GM21447 (cell line): Measurements from ENCODE around the gene POLDIP2.
A peak's percentile ranks its signal among the peaks of the same experiment; 100 is the strongest.

Source experiments
- ATAC-seq: cut with Tn5 transposase; IDR thresholded peaks from one replicate; pipeline ENCODE4 v1.9.1; 2021; ENCODE audit not compliant: unreplicated experiment

Gene POLDIP2

DNA sequence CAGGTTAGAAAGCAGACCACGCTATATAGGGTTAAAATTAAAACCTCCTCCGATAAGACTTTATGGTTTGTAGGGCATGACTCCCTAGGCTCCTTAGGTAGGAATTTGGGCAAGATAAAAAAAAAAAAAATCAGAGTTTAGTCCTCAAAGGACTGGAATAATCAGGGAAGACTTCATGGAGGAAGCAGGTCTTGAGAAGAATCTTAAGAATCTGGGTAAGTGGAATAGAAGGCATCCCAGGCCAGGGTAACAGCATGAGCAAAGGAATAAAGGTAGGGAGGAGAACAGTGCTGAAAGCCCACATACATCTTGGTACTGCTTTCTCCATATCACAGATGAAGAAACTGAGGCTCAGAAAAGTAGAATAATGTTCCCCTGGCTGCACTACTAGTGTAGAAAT lies 33.2 kb upstream of the POLDIP2 start:
- ATAC-seq: no peak

DNA sequence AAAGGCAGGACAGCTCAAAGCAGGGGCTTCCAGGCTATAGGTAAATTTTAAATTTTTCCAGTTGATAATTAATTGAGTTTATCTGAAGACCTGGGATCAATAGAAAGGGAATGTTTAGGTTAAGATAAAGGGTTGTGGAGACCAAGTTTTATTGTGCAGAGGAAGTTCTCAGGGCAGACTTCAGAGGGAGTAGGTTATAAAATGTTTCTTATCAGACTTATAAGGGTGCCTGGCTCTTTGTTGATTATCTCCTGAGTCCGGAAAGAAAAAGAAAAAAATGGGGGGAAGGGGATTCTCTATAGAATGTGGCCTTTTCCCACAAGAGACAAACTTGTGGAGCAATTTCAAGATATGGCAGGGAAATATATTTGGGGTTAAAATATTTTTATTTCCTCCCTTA lies 32.8 kb upstream of the POLDIP2 start:
- ATAC-seq: no peak

DNA sequence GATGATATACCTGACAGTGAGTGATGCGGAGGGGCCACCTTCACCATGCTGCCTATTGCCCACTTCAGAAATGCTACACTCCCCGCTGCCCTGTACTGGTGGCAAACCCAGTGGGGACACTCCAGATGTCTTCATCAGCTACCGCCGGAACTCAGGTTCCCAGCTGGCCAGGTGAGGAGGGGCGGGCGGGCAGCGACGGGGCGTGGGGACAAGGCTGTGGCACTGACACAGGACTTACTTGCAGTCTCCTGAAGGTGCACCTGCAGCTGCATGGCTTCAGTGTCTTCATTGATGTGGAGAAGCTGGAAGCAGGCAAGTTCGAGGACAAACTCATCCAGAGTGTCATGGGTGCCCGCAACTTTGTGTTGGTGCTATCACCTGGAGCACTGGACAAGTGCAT lies 30.8 kb upstream of the POLDIP2 start:
- ATAC-seq: no peak

DNA sequence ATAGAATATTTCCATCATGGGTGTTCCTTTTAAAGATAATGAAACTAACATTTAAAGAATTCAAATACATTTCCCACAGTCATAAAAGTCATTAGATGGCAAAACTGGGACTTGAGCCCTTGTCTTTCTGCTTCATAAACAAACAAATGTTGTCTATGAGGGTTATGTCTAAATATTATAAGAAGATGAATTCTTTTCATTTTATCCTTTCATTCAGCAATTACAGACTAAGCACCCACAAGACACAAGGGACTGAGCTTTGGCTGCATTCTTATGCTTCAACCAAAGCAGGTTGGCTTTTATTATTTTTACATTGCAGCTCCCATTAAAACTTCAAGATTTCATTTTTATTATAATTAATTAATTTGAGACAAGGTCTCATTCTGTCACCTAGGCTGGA lies 29.1 kb upstream of the POLDIP2 start:
- ATAC-seq: no peak

DNA sequence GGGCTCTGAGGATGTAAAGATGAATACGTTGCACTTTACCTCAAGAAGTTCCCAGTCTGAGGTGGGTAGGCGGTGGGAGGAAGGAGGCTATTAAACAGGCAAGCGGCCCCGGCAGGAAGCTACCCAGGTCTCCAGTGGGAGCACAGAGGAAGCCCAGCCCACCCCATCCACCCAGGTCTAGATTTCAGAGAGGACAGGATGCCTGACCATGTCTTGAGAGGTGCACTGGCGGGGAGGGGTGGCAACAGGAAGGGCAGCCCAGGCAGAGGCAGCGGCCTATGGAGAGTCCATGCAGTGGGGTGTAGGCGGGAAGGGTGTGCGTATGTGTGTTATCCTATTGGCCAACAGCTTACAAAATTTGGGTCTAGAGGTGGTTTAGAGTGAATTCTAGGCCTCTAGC lies 28.1 kb upstream of the POLDIP2 start:
- no peak for ATAC-seq

DNA sequence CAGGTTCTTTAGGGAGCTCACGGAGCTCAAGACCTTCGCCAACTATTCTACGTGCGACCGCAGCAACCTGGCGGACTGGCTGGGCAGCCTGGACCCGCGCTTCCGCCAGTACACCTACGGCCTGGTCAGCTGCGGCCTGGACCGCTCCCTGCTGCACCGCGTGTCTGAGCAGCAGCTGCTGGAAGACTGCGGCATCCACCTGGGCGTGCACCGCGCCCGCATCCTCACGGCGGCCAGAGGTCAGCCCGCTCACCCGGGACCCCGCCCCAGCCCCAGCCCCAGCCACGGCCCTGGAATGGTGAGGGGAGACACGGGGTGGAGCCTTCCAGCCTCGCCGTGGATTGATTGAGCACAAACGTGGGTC lies 27.7 kb upstream of the POLDIP2 start:
- ATAC-seq: no peak

DNA sequence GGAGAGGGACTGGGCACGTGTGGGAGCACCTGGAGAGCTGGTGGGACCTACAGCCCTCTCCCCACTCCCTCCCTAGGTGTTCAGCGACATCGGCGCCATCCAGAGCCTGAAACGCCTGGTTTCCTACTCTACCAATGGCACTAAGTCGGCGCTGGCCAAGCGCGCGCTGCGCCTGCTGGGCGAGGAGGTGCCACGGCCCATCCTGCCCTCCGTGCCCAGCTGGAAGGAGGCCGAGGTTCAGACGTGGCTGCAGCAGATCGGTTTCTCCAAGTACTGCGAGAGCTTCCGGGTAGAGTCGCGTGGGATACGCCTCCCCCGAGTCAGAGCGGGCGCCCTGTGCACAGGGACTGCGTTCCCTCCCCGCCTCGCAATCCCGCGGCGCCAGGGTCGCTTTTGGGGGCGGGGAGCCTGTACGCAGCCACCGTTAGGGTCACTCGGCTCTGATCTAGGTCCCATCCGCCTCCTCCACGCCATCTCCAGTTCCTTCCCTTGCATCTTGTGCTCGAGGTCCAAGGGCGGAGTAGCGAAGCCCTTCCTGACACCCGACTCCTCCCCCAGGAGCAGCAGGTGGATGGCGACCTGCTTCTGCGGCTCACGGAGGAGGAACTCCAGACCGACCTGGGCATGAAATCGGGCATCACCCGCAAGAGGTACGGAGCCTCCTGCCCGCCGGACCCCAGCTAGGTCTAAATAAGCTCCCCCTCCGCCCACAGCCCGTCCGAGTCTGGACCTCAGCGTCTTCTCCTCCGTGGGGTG lies 27.1 kb upstream of the POLDIP2 start:
- ATAC-seq: peak; percentile 62

DNA sequence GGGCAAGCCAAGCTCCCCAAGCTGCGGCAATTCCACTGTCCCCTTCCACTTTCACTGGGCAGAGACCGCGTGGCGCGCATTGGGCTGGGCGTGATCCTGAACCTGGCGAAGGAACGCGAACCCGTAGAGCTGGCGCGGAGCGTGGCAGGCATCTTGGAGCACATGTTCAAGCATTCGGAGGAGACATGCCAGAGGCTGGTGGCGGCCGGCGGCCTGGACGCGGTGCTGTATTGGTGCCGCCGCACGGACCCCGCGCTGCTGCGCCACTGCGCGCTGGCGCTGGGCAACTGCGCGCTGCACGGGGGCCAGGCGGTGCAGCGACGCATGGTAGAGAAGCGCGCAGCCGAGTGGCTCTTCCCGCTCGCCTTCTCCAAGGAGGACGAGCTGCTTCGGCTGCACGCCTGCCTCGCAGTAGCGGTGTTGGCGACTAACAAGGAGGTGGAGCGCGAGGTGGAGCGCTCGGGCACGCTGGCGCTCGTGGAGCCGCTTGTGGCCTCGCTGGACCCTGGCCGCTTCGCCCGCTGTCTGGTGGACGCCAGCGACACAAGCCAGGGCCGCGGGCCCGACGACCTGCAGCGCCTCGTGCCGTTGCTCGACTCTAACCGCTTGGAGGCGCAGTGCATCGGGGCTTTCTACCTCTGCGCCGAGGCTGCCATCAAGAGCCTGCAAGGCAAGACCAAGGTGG lies 24.0 kb upstream of the POLDIP2 start:
- no peak for ATAC-seq

DNA sequence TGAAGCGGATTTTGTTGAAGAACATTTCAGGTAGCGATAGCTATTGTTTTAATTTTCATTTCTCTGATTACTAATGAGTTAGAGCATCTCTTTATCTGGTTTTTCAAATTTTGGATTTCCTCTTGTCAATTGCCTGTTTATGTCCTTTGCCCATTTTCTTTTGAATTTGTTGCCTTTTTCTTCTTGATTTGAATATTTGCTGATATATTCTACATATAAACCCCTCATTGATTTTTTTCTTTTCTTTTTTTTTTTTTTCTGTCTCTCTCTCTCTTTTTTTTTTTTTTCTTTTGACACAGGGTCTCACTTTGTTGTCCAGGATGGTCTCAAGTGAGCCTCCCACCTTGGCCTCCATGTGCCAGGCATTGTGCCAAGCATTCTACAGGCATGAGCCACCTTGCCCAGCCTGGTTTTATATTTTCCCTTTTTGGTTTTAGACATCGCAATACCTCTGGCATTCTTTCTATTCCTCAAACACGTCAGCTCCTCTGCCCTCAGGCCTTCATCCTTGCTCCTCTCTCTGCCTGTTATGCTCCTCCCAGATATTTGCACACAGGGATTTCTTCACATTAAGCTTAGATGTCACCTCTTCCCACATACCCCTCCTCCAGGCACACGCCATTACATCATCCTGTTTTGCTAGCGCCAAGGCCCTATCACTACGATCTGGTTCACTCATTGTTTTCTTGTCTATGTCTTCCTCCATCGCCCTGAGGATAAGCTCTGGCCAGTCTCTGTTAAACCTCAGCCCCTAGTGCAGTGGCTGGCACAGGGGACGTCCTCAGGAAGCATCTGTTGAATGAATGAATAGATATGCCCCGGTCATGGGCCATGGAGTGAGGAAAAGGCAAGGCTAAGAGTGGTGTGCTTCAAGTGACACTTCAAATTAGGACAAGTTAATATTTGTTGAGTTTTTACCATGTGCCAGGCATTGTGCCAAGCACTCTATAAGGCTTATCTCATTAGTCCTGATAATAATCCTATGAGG lies 22.8 kb upstream of the POLDIP2 start:
- no peak for ATAC-seq

DNA sequence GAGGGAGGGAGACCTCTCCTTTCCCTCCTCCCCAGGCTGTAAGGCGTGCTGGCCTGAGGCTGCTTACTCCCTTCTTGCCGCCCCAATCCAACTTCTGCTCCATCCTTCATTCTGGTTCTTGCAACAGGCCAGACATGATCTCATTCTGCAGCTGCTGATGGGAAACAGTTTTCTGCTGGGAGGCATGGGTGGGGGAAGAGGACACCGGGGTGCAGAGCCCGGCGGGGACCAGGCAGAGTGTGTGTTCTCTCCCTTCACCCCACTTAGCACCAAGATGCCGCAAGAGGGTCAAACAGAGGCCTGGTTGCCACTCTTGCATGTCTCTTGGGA lies 15.6 kb upstream of the POLDIP2 start:
- no peak for ATAC-seq

DNA sequence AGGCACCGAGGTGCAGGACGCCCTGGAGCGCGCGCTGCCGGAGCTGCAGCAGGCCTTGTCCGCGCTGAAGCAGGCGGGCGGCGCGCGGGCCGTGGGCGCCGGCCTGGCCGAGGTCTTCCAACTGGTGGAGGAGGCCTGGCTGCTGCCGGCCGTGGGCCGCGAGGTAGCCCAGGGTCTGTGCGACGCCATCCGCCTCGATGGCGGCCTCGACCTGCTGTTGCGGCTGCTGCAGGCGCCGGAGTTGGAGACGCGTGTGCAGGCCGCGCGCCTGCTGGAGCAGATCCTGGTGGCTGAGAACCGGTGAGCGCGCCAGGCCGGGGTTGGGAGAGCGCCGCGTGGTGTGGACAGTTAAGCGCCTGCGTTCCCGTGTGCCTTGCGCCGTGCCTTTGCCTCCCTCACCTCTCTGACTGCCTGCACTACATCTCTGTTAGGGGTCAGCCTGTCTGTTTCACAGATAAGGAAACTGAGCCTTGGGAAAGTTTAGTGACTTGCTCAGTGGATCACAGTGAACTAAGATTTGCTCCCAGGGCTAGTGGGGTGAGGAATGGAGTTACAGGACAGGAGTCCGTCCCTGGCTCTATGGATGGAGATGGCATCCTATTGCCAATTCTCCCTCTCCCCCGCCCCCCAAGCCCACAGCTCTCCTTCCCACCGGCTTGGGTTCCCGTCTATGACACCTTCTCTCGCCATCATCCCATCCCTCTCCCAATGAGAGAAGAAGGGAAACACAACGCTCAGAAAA lies 15.0 kb upstream of the POLDIP2 start:
- peak; percentile 16 for ATAC-seq

DNA sequence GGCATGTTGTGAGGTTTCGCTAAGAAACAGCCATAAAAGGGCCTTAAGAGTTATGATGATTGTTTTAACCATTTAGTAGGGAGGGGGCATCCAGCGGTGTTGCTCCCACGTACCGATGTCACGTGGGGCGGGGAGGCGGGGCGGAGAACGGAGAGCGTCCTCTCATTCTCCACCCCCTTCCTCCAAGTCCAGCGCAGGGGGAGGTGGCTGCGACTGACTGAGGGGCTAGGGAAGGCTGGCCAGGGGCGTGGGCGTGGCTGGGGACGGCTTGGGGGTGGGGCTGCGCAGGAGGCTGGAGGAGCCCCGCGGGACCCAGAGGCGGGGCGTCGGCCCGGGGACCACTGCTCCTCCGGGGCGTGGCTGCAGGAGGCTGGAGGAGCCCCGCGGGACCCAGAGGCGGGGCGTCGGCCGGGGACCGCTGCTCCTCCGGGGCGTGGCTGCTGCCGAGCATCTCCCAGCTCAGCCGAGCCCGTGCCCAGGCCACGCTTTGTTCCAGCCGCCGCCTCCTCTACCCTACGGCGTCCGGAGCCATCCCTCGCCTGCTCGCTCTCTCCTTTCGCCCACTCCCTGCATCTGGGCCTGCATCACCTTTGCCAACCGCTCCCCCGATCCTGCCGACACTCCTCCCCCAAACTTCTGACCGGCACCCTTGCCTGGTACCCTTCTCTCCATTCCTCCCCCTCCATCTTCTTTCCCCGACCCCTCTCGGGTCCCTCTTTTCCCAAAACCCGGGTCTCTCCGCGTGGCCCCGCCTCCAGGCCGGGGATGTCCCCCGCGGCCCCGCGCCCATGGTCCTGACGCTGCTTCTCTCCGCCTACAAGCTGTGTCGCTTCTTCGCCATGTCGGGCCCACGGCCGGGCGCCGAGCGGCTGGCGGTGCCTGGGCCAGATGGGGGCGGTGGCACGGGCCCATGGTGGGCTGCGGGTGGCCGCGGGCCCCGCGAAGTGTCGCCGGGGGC lies 14.2 kb upstream of the POLDIP2 start, which contains the start of gene SARM1:
TSS of gene SARM1 (plus strand) at position 450 of the 958 bp plus-strand sequence. CDS start at position 789, 339 bp downstream.
- peak; percentile 73 for ATAC-seq

DNA sequence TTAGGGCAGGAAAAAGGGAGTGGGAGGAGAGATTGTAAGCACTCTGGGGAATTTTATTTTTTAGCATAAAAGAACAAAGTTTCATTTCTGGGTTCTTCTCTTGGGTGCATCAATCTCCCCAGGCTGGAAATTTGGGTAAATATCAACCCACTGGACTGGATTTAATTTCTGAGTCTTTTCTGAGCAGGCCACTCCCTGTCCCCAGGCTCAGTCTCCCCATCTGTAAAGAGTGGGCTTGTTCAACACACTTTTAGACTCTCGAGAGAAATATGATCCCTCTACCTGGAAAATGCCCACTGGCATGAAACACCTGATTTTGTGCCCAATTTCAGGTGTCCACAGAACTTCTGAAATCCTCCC lies 13.4 kb upstream of the POLDIP2 start:
- ATAC-seq: no peak

DNA sequence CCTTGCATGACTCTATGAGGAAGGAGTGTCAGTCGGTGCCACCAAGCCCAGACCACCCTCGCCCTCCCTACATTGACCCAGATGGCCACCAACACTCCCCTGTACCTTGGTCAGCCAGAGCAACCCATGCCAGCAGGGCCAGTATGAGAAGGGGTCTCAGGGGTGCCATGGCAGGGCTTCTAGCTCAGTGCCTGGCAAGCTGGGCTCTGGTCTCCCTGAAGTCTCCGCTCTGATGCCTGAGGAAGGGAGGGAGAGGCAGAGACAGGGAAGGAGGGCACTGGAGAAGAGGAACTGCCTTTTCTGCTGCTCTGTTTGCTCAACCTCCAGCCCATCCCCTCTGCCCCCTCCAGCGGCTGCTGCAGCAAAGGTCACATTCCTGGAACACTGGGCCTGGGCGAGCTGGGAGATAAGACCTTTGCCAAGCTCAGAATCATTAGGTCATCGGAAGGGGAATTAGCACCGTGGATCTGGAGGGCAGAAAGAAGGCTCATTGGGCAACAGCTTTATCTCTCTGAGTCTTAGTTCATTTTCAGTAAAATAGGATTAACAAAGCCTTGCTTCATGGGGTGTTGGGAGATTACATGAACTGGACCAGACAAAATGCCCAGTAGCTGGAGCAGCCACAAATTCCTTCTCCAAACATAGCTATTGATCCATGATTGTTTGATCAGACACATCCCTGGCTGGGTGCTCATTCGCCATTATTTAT lies 12.9 kb upstream of the POLDIP2 start, which contains the start of gene VTN:
TSS of gene VTN (minus strand) at position 273 of the 709 bp plus-strand sequence. CDS start at position 169, 104 bp downstream.
- ATAC-seq: no peak

DNA sequence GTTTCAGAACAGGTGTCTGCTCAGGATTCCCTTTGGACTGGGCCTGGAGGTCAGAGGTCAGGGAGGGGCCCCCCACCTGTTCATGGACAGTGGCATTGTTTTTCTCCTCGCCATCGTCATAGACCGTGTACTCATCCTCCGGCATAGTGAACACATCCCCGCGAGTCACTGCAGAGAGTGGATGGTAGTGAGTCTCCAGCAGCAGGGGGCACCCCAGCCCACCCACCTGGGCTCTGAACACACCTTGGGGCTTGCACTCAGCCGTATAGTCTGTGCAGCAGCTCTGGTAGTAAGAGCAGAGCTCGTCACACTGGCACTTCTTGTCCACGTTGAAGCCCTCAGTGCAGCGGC lies 12.3 kb upstream of the POLDIP2 start:
- no peak for ATAC-seq

DNA sequence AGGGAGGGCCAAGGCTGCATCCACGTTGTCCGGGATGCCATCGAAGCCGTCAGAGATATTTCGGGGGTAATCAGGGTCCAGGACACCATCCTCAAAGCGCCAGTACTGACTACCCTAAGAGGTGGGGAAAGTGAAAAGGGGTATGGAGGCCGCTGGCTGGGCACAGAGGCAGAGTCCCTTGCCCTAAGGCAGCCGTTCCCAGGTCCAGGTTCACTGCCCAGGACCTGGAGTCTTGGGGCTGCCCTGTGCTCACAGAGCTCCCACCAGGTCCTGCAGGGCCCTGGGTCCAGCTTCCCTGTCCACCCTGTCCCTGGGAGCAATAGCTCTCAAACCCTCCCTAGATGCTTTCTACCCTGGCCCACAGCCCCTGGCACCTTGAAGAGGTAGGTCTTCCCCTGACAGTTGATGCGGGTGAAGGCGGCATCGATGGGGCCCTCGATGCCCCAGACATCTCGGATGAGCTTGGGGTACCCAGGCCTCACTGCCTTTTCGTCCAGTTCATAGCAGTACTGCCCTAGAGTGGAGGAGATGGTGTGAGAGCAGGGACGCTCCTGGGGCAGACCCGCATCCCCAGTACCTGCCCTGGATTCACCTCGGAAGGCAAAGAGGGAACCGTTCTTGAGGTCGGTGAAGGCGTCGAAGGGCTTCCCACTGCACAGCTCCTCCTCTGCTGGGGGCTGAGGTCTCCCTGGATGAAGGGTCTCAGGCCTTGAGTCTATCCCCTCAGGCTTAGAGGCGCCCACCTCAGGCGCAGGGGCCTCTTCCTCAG lies 11.8 kb upstream of the POLDIP2 start:
- ATAC-seq: no peak

DNA sequence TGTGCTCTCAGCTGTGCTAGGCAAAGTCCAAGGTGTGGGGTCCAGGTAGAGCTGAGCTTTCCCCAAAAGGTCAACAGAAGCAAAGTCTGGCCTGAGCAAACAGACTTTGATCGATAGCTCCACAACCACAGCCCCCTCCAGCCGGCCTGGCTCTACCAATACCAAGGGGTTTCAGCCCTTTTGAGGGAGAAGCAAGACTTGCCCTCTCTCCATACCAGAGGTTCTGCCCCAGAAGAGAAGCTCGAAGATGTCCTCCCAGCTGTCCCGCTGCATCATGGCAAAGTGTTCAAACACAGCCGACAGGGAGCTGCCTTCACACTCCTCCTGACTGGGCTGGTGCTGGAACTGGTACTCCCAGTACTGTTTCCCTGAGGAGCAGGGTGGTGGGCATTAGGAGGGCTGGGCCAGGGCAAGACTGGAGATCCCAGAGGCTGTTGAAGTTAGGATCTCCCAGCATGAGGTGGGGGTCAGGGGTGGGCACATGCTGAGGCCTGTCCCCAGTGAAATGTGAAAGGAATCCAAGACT lies 11.0 kb upstream of the POLDIP2 start:
- ATAC-seq: no peak

DNA sequence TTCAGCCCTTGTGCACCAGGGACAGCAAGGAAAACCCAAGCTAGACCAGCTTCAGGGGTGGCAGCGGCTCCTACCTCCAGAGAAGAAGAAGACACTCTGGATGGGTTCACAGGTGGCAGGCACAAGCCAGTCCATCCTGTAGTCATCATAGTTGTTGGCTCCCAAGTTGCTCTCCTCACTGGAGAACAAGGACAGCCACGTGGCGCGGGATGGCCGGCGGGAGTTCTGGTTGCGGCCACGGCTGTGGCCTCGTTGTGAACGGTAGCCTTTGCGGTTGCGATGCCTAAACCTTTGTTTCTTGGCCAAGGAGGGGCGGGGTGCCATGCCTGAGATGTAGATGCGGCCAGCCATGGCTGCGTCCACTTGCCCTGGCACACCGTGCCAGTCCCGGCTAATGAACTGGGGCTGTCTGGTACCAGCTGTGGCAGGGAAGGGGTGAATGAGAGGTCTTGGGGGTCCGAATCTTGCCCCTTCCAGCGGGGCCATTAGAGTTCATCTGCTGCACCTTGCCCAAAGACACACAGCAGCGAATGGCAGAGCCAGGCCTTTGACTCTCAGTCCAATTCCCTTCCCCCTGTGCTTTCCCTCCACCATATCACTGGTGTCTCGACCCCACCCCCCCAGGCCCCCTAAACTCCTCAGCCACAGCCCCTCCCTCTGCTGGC lies 10.4 kb upstream of the POLDIP2 start:
- no peak for ATAC-seq
